Measurements from ENCODE around the gene SPRED2. TPM values are rescaled to one million over a fixed set of nuclear protein-coding genes. Genes with fewer than 3 reads are reported as not detected.

The SPRED2 gene
- total RNA-seq, 4 donors from 2014 or later = 13.7 to 25.3 (median 17.8) TPM

GRCh38 chr2:65425276-65425675 is 7.1 kb downstream of the SPRED2 start:
- no peak for TF ChIP-seq CTCF (IDR thresholded peaks at IDR 0.05; ENCODE audit: low read depth)

GRCh38 chr2:65424391-65424790 is 8.0 kb downstream of the SPRED2 start:
- no peak for TF ChIP-seq CTCF (IDR thresholded peaks at IDR 0.05; ENCODE audit: low read depth)

DNA sequence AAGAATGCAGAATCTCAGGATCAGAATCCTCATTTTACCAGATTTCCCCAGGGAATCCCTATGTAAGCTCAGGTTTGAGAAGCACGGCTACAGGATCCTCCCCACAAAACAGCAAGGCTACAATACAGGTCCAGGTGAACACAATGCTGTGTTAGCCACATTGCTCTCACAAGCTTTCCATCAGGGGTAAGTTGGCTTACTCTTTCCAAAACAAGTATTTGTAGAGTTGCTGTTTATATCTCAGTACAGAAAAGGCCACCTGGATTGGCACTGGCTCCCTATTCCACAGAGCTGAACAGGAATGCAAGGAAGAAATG is 11.0 kb downstream of the SPRED2 start:
- no peak for TF ChIP-seq CTCF (IDR thresholded peaks at IDR 0.05; ENCODE audit: low read depth)

GRCh38 chr2:65420712-65421431 is 11.5 kb downstream of the SPRED2 start:
- no peak for TF ChIP-seq CTCF (IDR thresholded peaks at IDR 0.05; ENCODE audit: low read depth)

DNA sequence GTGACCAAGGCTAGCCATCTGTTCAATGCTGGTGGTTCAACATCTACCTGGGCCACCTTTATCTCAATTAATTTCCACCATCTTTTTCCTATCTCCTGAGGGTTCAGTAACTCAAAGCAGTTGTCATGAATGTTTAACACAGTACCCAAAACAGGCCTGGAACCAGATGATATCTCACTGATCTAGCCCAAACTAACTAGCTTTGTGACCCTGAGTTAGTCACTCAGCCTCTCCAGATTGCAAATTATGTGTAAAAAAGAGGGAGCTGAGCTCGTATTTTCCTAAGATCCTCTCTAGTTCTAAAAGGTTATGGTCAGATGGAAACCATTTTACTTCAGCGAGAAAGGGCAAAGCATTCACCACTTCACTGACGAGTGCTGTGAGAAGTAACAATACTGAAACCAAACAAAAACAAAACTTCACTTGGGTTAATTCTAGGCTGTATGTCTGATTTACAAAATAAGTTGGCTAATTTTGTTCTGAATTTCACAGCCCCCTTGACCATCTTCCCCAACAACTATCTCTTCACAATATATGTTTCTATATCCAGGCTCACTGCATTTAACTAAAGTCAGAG is 14.8 kb downstream of the SPRED2 start:
- TF ChIP-seq CTCF (IDR thresholded peaks at IDR 0.05; ENCODE audit: low read depth) = no peak

GRCh38 chr2:65416945-65417344 is 15.5 kb downstream of the SPRED2 start:
- no peak for TF ChIP-seq CTCF (IDR thresholded peaks at IDR 0.05; ENCODE audit: low read depth)

- TF ChIP-seq CTCF (IDR thresholded peaks at IDR 0.05; ENCODE audit: low read depth) = no peak
These were observed 16.1 kb downstream of the SPRED2 start for GRCh38 chr2:65416321-65416720.

Measured in subcutaneous adipose tissue (tissue), 4 donors.